Fibroblast of skin of right biceps (primary cell): Measurements from ENCODE around the gene CCDC69.

ENCODE experiments used
- DNase-seq: peaks from one replicate; pipeline ENCODE4 v3.0.0-alpha.2; 2013

Gene CCDC69

GRCh38 chr5:151138114-151138513 lies 85.8 kb downstream of the CCDC69 start:
- no peak for DNase-seq

GRCh38 chr5:151137067-151137825 lies 86.6 kb downstream of the CCDC69 start:
- DNase-seq, result no peak

- no peak for DNase-seq
Measured at GRCh38 chr5:151134228-151134627, 89.7 kb downstream of the CCDC69 start.

GRCh38 chr5:151132963-151133362 lies 90.9 kb downstream of the CCDC69 start:
- no peak for DNase-seq
